CD14-positive monocyte (primary cell): ENCODE results near the gene GREB1L. TPM values are rescaled to one million over a fixed set of nuclear protein-coding genes. Genes with fewer than 3 reads are reported as not detected.

Experiments used
- DNase-seq, 3 donors: peaks; one replicate each; pipeline ENCODE4 v3.0.0-alpha.2; 2011 to 2022
- H2AFZ ChIP-seq: 2 replicates; pipeline ENCODE4 v1.6.0; 2012; ENCODE audit warnings: mild to moderate bottlenecking, low read depth, low read length, inconsistent platforms; ENCODE audit not compliant: insufficient read depth, poor library complexity, severe bottlenecking
- H3K27ac ChIP-seq, 2 donors: 1 replicate in 1 of 2; 2 replicates in 1 of 2; pipeline ENCODE4 v1.5.1; 2012 to 2013; ENCODE audit warnings: low read length in 2 of 2, control low read depth in 1 of 2, inconsistent platforms in 1 of 2, low read depth in 1 of 2, mild to moderate bottlenecking in 1 of 2
- H3K27me3 ChIP-seq, 2 donors: one replicate each; pipeline versions ENCODE4 v1.6.0 to v1.6.1; 2011 to 2013; ENCODE audit warnings: low read length in 2 of 2; ENCODE audit not compliant: control insufficient read depth in 2 of 2, insufficient read depth in 2 of 2
- H3K36me3 ChIP-seq, 2 donors: replicated peaks in 1 of 2; 1 replicate in 1 of 2; 2 replicates in 1 of 2; pipeline versions ENCODE4 v1.5.1 to v1.6.1; 2012 to 2013; ENCODE audit warnings: low read length in 2 of 2, control low read depth in 1 of 2, inconsistent platforms in 1 of 2, mild to moderate bottlenecking in 1 of 2; ENCODE audit not compliant: insufficient read depth in 2 of 2, control insufficient read depth in 1 of 2
- H3K4me1 ChIP-seq, 2 donors: 1 replicate in 1 of 2; 2 replicates in 1 of 2; pipeline versions ENCODE4 v1.5.1 to v1.6.1; 2012 to 2013; ENCODE audit warnings: low read length in 2 of 2, control low read depth in 1 of 2, inconsistent platforms in 1 of 2, mild to moderate bottlenecking in 1 of 2, moderate library complexity in 1 of 2; ENCODE audit not compliant: insufficient read depth in 2 of 2, control insufficient read depth in 1 of 2
- H3K4me2 ChIP-seq: replicated peaks from 2 replicates; pipeline ENCODE3; 2012; ENCODE audit warnings: low read length, moderate library complexity, mild to moderate bottlenecking; ENCODE audit not compliant: poor library complexity, severe bottlenecking; ENCODE audit errors: extremely low read depth
- H3K4me3 ChIP-seq, 3 experiments: fragments of 200-600 bp in 1 of 3; sonication (generic) in 1 of 3; replicated peaks in 1 of 3; 1 replicate in 2 of 3; 2 replicates in 1 of 3; pipeline ENCODE4 v1.5.1; 2011 to 2013; ENCODE audit warnings: low read length in 3 of 3, mild to moderate bottlenecking in 3 of 3, control low read depth in 2 of 3, low read depth in 2 of 3, inconsistent platforms in 1 of 3, moderate library complexity in 1 of 3
- H3K79me2 ChIP-seq: 2 replicates; pipeline ENCODE4 v1.6.0; 2012; ENCODE audit warnings: mild to moderate bottlenecking, control low read depth, inconsistent platforms, low read length, moderate library complexity; ENCODE audit not compliant: insufficient read depth
- H3K9ac ChIP-seq: 2 replicates; pipeline ENCODE4 v1.6.0; 2017; ENCODE audit warnings: low read length, mild to moderate bottlenecking; ENCODE audit not compliant: insufficient read depth, poor library complexity, severe bottlenecking
- H3K9me3 ChIP-seq, 2 donors: replicated peaks in 1 of 2; 1 replicate in 1 of 2; 2 replicates in 1 of 2; pipeline versions ENCODE4 v1.5.1 to v1.6.1; 2012 to 2013; ENCODE audit warnings: low read length in 2 of 2, control low read depth in 1 of 2; ENCODE audit not compliant: control insufficient read depth in 1 of 2, insufficient read depth in 1 of 2
- H4K20me1 ChIP-seq: 2 replicates; pipeline ENCODE4 v1.6.0; 2012; ENCODE audit warnings: mild to moderate bottlenecking, low read length, control low read depth, moderate library complexity; ENCODE audit not compliant: insufficient read depth
- H3K27ac Mint-ChIP-seq, 7 donors: one replicate each; pipeline ENCODE4 v1.8.0; 2020; ENCODE audit warnings: mild to moderate bottlenecking in 7 of 7, mixed read lengths in 7 of 7, moderate library complexity in 6 of 7, inconsistent platforms in 2 of 7
- H3K27me3 Mint-ChIP-seq, 3 donors: one replicate each; pipeline ENCODE4 v1.8.0; 2021 to 2022; ENCODE audit warnings: low read depth in 3 of 3, mild to moderate bottlenecking in 3 of 3, mixed read lengths in 3 of 3, moderate library complexity in 3 of 3, inconsistent platforms in 1 of 3
- H3K36me3 Mint-ChIP-seq, 2 donors: one replicate each; pipeline ENCODE4 v1.8.0; 2020; ENCODE audit warnings: mixed read lengths in 2 of 2, inconsistent platforms in 1 of 2, mild to moderate bottlenecking in 1 of 2
- H3K4me1 Mint-ChIP-seq: one replicate; pipeline ENCODE4 v1.8.0; 2020; ENCODE audit warnings: mild to moderate bottlenecking, mixed read lengths
- H3K4me3 Mint-ChIP-seq, 2 donors: one replicate each; pipeline ENCODE4 v1.8.0; 2020; ENCODE audit warnings: mild to moderate bottlenecking in 2 of 2, mixed read lengths in 2 of 2, moderate library complexity in 1 of 2
- H3K9me3 Mint-ChIP-seq, 7 donors: one replicate each; pipeline ENCODE4 v1.8.0; 2020 to 2022; ENCODE audit warnings: mixed read lengths in 7 of 7, mild to moderate bottlenecking in 6 of 7, moderate library complexity in 6 of 7, inconsistent platforms in 2 of 7
- CTCF ChIP-seq: fragments of 200-600 bp; IDR thresholded peaks from one replicate; pipeline ENCODE4 v1.8.0; 2022; ENCODE audit warnings: antibody characterized with exemption, mild to moderate bottlenecking
- WGBS: methylation state at CpG from one replicate; pipeline ENCODE4 v1.1.5; 2013; ENCODE audit warnings: missing lambda C conversion rate; ENCODE audit not compliant: insufficient coverage; 5-methylcytosine and 5-hydroxymethylcytosine counted together
- intact Hi-C, 2 donors: fragments of 100-400 bp; cut with micrococcal nuclease; formaldehyde crosslinking; loops; one replicate each; pipeline versions ENCODE4 v1.15.0 to v1.15.1; 2023
- polyA plus RNA-seq, 3 donors: library from polyadenylated mRNA; depleted of rRNA in 1 of 3; unstranded in 2 of 3; stranded (reverse) in 1 of 3; fragments of 300-500 nt in 2 of 3; fragments of >200 nt in 1 of 3; fragmentation: Illumina TruSeq in 2 of 3; gene quantifications; 1 replicate in 2 of 3; 2 replicates in 1 of 3; pipeline ENCODE4 v1.2.3, GENCODE V29; 2012 to 2021

Gene GREB1L
- polyA plus RNA-seq, 3 donors, result 0.02 to 0.03 TPM; not detected in 1

- H3K36me3 ChIP-seq, result no peaks in the 10 kb centered on the region
- Mint-ChIP-seq H3K27me3 (peaks cover 9 to 25% (median 17%) of the 10 kb centered on the region in 3 donors), H3K4me1 (no peaks in the 10 kb centered on the region), H3K9me3 (no peaks in the 10 kb centered on the region), H3K27ac (no peak overlapping the region), H3K4me3 (no peak overlapping the region), H3K36me3 (no peaks in the 10 kb centered on the region)
- no peak overlapping the region for H3K4me2 ChIP-seq
- peaks cover 6 to 8% of the 10 kb centered on the region in 2 donors for H3K27me3 ChIP-seq
- peak; percentile 11 to 39 (median 19) for DNase-seq
- peak; percentile 77 for TF ChIP-seq CTCF
- H3K9ac ChIP-seq, result no peak overlapping the region
- H2AFZ ChIP-seq, result no peak overlapping the region
- intact Hi-C loops, result loop anchor here (5.0 kb wide), 2 partner anchors 757 to 762 kb away; no protein-coding TSS in a partner anchor
- no peaks in the 10 kb centered on the region for H3K4me1 ChIP-seq
- H3K79me2 ChIP-seq, result no peaks in the 10 kb centered on the region
- 63% methylated on average over 2 of the region's 4 CpGs for WGBS
- no peaks in the 10 kb centered on the region for H4K20me1 ChIP-seq
- no peaks in the 10 kb centered on the region for H3K9me3 ChIP-seq
- H3K4me3 ChIP-seq, result no peak overlapping the region
- no peak overlapping the region for H3K27ac ChIP-seq
These were observed 46.9 kb upstream of the GREB1L start for GRCh38 chr18:21194871-21195771.

- Mint-ChIP-seq H3K27me3 (peaks cover 6 to 22% (median 17%) of the 10 kb centered on the region in 3 donors), H3K36me3 (no peaks in the 10 kb centered on the region), H3K4me1 (no peaks in the 10 kb centered on the region), H3K4me3 (no peak overlapping the region), H3K27ac (no peak overlapping the region), H3K9me3 (no peaks in the 10 kb centered on the region)
- no peak for TF ChIP-seq CTCF
- H4K20me1 ChIP-seq, result no peaks in the 10 kb centered on the region
- H3K36me3 ChIP-seq, result no peaks in the 10 kb centered on the region
- no peak for DNase-seq
- H3K9ac ChIP-seq, result no peak overlapping the region
- H3K4me3 ChIP-seq, result no peak overlapping the region
- H3K27ac ChIP-seq, result no peak overlapping the region
- H3K79me2 ChIP-seq, result no peaks in the 10 kb centered on the region
- H3K4me1 ChIP-seq, result no peaks in the 10 kb centered on the region
- peaks cover 6 to 8% of the 10 kb centered on the region in 2 donors for H3K27me3 ChIP-seq
- no peak overlapping the region for H2AFZ ChIP-seq
- no CpG with 5 or more reads among the region's 1 CpG for WGBS
- no peak overlapping the region for H3K4me2 ChIP-seq
- intact Hi-C loops, result loop anchor here (5.0 kb wide), 2 partner anchors 756 to 761 kb away; no protein-coding TSS in a partner anchor
- no peaks in the 10 kb centered on the region for H3K9me3 ChIP-seq
These were observed 45.6 kb upstream of the GREB1L start for GRCh38 chr18:21196426-21196825.
